Esophagus muscularis mucosa (tissue), 3 donors: ENCODE results near the gene FAM234A.

Source experiments
- CTCF ChIP-seq, 3 experiments: fragments of 200-600 bp in 2 of 3; fragments of 450-650 bp in 1 of 3; sonication (generic) in 2 of 3; IDR thresholded peaks; one replicate each; pipeline ENCODE4 v1.5.1; 2017 to 2019; ENCODE audit warnings: antibody characterized with exemption in 3 of 3, mild to moderate bottlenecking in 2 of 3, moderate library complexity in 1 of 3
- POLR2A ChIP-seq: fragments of 450-650 bp; IDR thresholded peaks from one replicate; pipeline ENCODE4 v1.6.1; 2017; ENCODE audit warnings: antibody characterized with exemption, moderate library complexity, mild to moderate bottlenecking, low read depth

- TF ChIP-seq POLR2A (no peak), CTCF (IDR thresholded peaks at IDR 0.05) (no peak)
Measured at GRCh38 chr16:266258-267164, 31.9 kb downstream of the FAM234A start.
